OCI-LY7 (cell line): ENCODE measurements around the gene SMNDC1. TPM values are rescaled to one million over a fixed set of nuclear protein-coding genes. Genes with fewer than 3 reads are reported as not detected.
A peak's percentile ranks its signal among the peaks of the same experiment; 100 is the strongest.

ENCODE experiments used
- Bru-seq: library from RNA; stranded (reverse); fragments of 400-500 nt; gene quantifications from one replicate; lab custom pipeline; 2021; lab: Mats Ljungman, UMichigan
- BruChase-seq, 2 experiments: library from RNA; stranded (reverse); fragments of 400-500 nt; gene quantifications; one replicate each; lab custom pipeline; 2021; lab: Mats Ljungman, UMichigan
- BruUV-seq: library from RNA; stranded (reverse); fragments of 400-500 nt; replicated peaks from 2 replicates; lab custom pipeline; 2021; lab: Mats Ljungman, UMichigan
- CTCF ChIA-PET: fragments of 300-600 bp; sonication (Branson Sonifier 250); formaldehyde crosslinking; loops from one replicate; lab custom pipeline; 2022; ENCODE audit warnings: antibody characterized with exemption; ENCODE audit not compliant: unreplicated experiment; lab: Charles Lee
- POLR2A ChIA-PET: fragments of 300-600 bp; sonication (Branson Sonifier 250); formaldehyde crosslinking; loops from one replicate; lab custom pipeline; 2022; ENCODE audit warnings: antibody characterized with exemption; lab: Charles Lee
- DNase-seq: peaks from one replicate; pipeline ENCODE4 v3.0.0-alpha.2; 2015; ENCODE audit warnings: low spot score
- H2AFZ ChIP-seq: fragments of 200-600 bp; sonication (generic), shearing (Covaris generic); 2 replicates; pipeline ENCODE4 v1.6.1; 2014; ENCODE audit warnings: mild to moderate bottlenecking, antibody characterized with exemption, low read length, moderate library complexity
- H3K27ac ChIP-seq: fragments of 200-600 bp; sonication (generic); 2 replicates; pipeline ENCODE4 v1.5.1; 2014; ENCODE audit warnings: mixed run types, low read depth, mild to moderate bottlenecking, moderate library complexity, low read length, inconsistent platforms; ENCODE audit not compliant: poor library complexity, severe bottlenecking
- H3K36me3 ChIP-seq: fragments of 200-600 bp; sonication (generic); 2 replicates; pipeline ENCODE4 v1.6.1; 2014; ENCODE audit warnings: mild to moderate bottlenecking, antibody characterized with exemption, low read length, moderate library complexity, mixed read lengths; ENCODE audit not compliant: insufficient read depth
- H3K4me1 ChIP-seq: fragments of 200-600 bp; sonication (generic); 2 replicates; pipeline ENCODE4 v1.5.1; 2014; ENCODE audit warnings: mild to moderate bottlenecking, low read length; ENCODE audit not compliant: insufficient read depth, poor library complexity, severe bottlenecking
- H3K4me2 ChIP-seq: fragments of 200-600 bp; sonication (generic); 2 replicates; pipeline ENCODE4 v1.6.1; 2014; ENCODE audit warnings: mild to moderate bottlenecking, low read length
- H3K4me3 ChIP-seq: fragments of 200-600 bp; sonication (generic); 2 replicates; pipeline ENCODE4 v1.5.1; 2014; ENCODE audit warnings: mild to moderate bottlenecking, low read depth, low read length; ENCODE audit not compliant: poor library complexity, severe bottlenecking
- H3K79me2 ChIP-seq: fragments of 200-600 bp; sonication (generic); 2 replicates; pipeline ENCODE4 v1.6.1; 2016; ENCODE audit warnings: low read depth, mild to moderate bottlenecking, low read length, moderate library complexity, mixed read lengths; ENCODE audit not compliant: insufficient read depth
- H3K9me2 ChIP-seq: fragments of 200-600 bp; sonication (generic); 2 replicates; pipeline ENCODE4 v1.6.1; 2016; ENCODE audit warnings: mild to moderate bottlenecking, low read length, mixed read lengths; ENCODE audit not compliant: insufficient read depth
- H3K9me3 ChIP-seq: fragments of 200-600 bp; sonication (generic); 2 replicates; pipeline ENCODE4 v1.6.1; 2014; ENCODE audit warnings: mild to moderate bottlenecking, mixed run types, low read length, mixed read lengths
- H4K20me1 ChIP-seq: fragments of 200-600 bp; sonication (generic); 2 replicates; pipeline ENCODE4 v1.6.1; 2014; ENCODE audit warnings: mild to moderate bottlenecking, antibody characterized with exemption, low read length, moderate library complexity, mixed read lengths; ENCODE audit not compliant: insufficient read depth
- EZH2phosphoT487 ChIP-seq: fragments of 200-600 bp; sonication (generic); IDR thresholded peaks from 2 replicates; pipeline ENCODE4 v1.6.1; 2018; ENCODE audit warnings: low read depth, borderline replicate concordance, mild to moderate bottlenecking, mixed run types, antibody characterized with exemption, low read length, moderate library complexity, mixed read lengths
- intact Hi-C: fragments of 100-400 bp; cut with micrococcal nuclease; formaldehyde crosslinking; loops from one replicate; pipeline ENCODE4 v1.10.0; 2022; ENCODE audit not compliant: unreplicated experiment
- long read RNA-seq: library from polyadenylated mRNA; stranded (forward); transcript quantifications from one replicate; pipeline ENCODE4 v2.0.0, GENCODE V29; 2022
- total RNA-seq, 2 experiments: library from RNA; depleted of rRNA in 1 of 2; stranded (reverse); fragments of >200 nt in 1 of 2; shearing (Covaris generic) in 1 of 2; gene quantifications; 2 replicates each; pipeline ENCODE4 v1.2.3, GENCODE V29; 2014 to 2022
- TF ChIP-seq, protein P1 (sequence below): fragments of 200-600 bp; sonication (generic); conservative IDR thresholded peaks from 2 replicates; pipeline ENCODE4 v1.5.1; 2014; ENCODE audit warnings: mild to moderate bottlenecking, antibody characterized with exemption, low read length, moderate library complexity, mixed read lengths

The SMNDC1 gene
- total RNA-seq (2014; rRNA removed; shearing (Covaris generic)) (8.1 and 10.0 TPM in 2 replicates), total RNA-seq (2022) (51.7 and 52.4 TPM in 2 replicates), Bru-seq, nascent RNA (percentile 97 among the genes with signal in this experiment), BruChase-seq, experiment 1, labeled RNA remaining after a 6-hour chase (percentile 90 among the genes with signal in this experiment), BruChase-seq, experiment 2, labeled RNA remaining after a 2-hour chase (percentile 95 among the genes with signal in this experiment)
- long read RNA-seq, full-length matches to known transcripts = 13 of 29 reads
- long read RNA-seq, partial matches to known transcripts = 6 of 29 reads
- long read RNA-seq, other reads (novel, unspliced or antisense) = 10 of 29 reads

GRCh38 chr10:110304780-110305421 lies at the start of gene SMNDC1:
Gene SMNDC1, minus strand, starts transcription at chr10:110304920. Its CDS starts 1,333 bp downstream, at chr10:110303587.
- Histone ChIP-seq H4K20me1 (peaks cover 38% of the 10 kb centered on the region), H3K4me1 (peaks cover 49% of the 10 kb centered on the region), H2AFZ (peak within 1 kb of the TSS; percentile 87), H3K27ac (peak within 1 kb of the TSS; percentile 69), H3K9me3 (no peaks in the 10 kb centered on the region), H3K9me2 (no peaks in the 10 kb centered on the region), H3K4me3 (peak within 1 kb of the TSS; percentile 99), H3K36me3 (peaks cover 40% of the 10 kb centered on the region), H3K79me2 (peaks cover 48% of the 10 kb centered on the region), H3K4me2 (peak within 1 kb of the TSS; percentile 89)
- intact Hi-C loops = loop anchor here (2.0 to 10.0 kb wide), 4 partner anchors 98 to 610 kb away; partner anchors contain the start of genes BBIP1, MXI1 and SHOC2
- TF ChIP-seq, protein P1, sequence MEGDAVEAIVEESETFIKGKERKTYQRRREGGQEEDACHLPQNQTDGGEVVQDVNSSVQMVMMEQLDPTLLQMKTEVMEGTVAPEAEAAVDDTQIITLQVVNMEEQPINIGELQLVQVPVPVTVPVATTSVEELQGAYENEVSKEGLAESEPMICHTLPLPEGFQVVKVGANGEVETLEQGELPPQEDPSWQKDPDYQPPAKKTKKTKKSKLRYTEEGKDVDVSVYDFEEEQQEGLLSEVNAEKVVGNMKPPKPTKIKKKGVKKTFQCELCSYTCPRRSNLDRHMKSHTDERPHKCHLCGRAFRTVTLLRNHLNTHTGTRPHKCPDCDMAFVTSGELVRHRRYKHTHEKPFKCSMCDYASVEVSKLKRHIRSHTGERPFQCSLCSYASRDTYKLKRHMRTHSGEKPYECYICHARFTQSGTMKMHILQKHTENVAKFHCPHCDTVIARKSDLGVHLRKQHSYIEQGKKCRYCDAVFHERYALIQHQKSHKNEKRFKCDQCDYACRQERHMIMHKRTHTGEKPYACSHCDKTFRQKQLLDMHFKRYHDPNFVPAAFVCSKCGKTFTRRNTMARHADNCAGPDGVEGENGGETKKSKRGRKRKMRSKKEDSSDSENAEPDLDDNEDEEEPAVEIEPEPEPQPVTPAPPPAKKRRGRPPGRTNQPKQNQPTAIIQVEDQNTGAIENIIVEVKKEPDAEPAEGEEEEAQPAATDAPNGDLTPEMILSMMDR = no peak
- peak; percentile 99 for DNase-seq
- CTCF ChIA-PET = interaction anchor here (0.5 to 1.1 kb wide), 4 partner anchors 46 to 242 kb away, joined by 3 to 6 read pairs (median 4); no protein-coding TSS in a partner anchor
- POLR2A ChIA-PET = interaction anchor here (0.6 to 1.8 kb wide), 23 partner anchors 8 to 345 kb away, joined by 3 to 18 read pairs (median 4); partner anchors contain the start of gene RBM20
- BruUV-seq = no TSS peak

GRCh38 chr10:110354322-110354766 lies 49.6 kb upstream of the SMNDC1 start:
- H3K4me3 ChIP-seq = peak overlapping the region; percentile 60
- H4K20me1 ChIP-seq = no peaks in the 10 kb centered on the region
- peak overlapping the region; percentile 90 for H3K4me2 ChIP-seq
- H3K79me2 ChIP-seq = no peaks in the 10 kb centered on the region
- H3K9me2 ChIP-seq = no peaks in the 10 kb centered on the region
- H3K9me3 ChIP-seq = no peaks in the 10 kb centered on the region
- peaks cover 61% of the 10 kb centered on the region for H3K4me1 ChIP-seq
- TF ChIP-seq, protein P1 = peak; percentile 98
- no peak for TF ChIP-seq EZH2phosphoT487
- H3K36me3 ChIP-seq = no peaks in the 10 kb centered on the region
- CTCF ChIA-PET = interaction anchor here (0.6 to 2.8 kb wide), 14 partner anchors 22 to 1783 kb away, joined by 3 to 24 read pairs (median 4); no protein-coding TSS in a partner anchor
- intact Hi-C loops = loop anchor here (1.0 to 2.0 kb wide), 4 partner anchors 44 to 193 kb away; no protein-coding TSS in a partner anchor
- H2AFZ ChIP-seq = peak overlapping the region; percentile 34; the same call in 1 of the 2 replicates
- POLR2A ChIA-PET = interaction anchor here (0.7 to 4.3 kb wide), 20 partner anchors 18 to 489 kb away, joined by 3 to 25 read pairs (median 6); partner anchors contain the start of gene SMNDC1
- peak overlapping the region; percentile 93 for H3K27ac ChIP-seq
- BruUV-seq = no TSS peak
- DNase-seq = peak; percentile 89
